Loucy (cell line): ENCODE data around the gene SDR42E2.

Experiments used
- H2AFZ ChIP-seq: fragments of 200-600 bp; sonication (generic); 2 replicates; pipeline ENCODE4 v1.6.0; 2016; ENCODE audit warnings: antibody characterized with exemption, mild to moderate bottlenecking, low read length, moderate library complexity
- H3F3A ChIP-seq: fragments of 200-600 bp; 2 replicates; pipeline ENCODE4 v1.6.0; 2016; ENCODE audit warnings: antibody characterized with exemption, low read depth, mild to moderate bottlenecking
- H3K27me3 ChIP-seq: fragments of 200-600 bp; sonication (generic); 2 replicates; pipeline ENCODE4 v1.6.1; 2014; ENCODE audit warnings: low read length, mild to moderate bottlenecking; ENCODE audit not compliant: insufficient read depth, poor library complexity, severe bottlenecking
- H3K36me3 ChIP-seq: fragments of 200-600 bp; sonication (generic); 2 replicates; pipeline ENCODE4 v1.6.1; 2016; ENCODE audit warnings: low read length; ENCODE audit not compliant: insufficient read depth
- H3K4me1 ChIP-seq: fragments of 200-600 bp; sonication (generic); 2 replicates; pipeline ENCODE4 v1.5.1; 2014; ENCODE audit warnings: low read length, mild to moderate bottlenecking; ENCODE audit not compliant: insufficient read depth, poor library complexity, severe bottlenecking
- H3K4me2 ChIP-seq: fragments of 200-600 bp; sonication (generic); 2 replicates; pipeline ENCODE4 v1.6.0; 2014; ENCODE audit warnings: antibody characterized with exemption, low read length, low read depth, mild to moderate bottlenecking; ENCODE audit not compliant: poor library complexity, severe bottlenecking
- H3K4me3 ChIP-seq: fragments of 200-600 bp; sonication (generic); 2 replicates; pipeline ENCODE4 v1.5.1; 2014; ENCODE audit warnings: low read length, mild to moderate bottlenecking, mixed read lengths; ENCODE audit not compliant: poor library complexity, severe bottlenecking
- H3K79me2 ChIP-seq: fragments of 200-600 bp; sonication (generic); 2 replicates; pipeline ENCODE4 v1.6.1; 2014; ENCODE audit warnings: low read length; ENCODE audit not compliant: insufficient read depth
- H3K9ac ChIP-seq: fragments of 200-600 bp; sonication (generic); 2 replicates; pipeline ENCODE4 v1.6.0; 2014; ENCODE audit warnings: mild to moderate bottlenecking, low read depth, low read length, moderate library complexity; ENCODE audit not compliant: poor library complexity, severe bottlenecking
- H3K9me2 ChIP-seq: fragments of 200-600 bp; sonication (generic); replicated peaks from 2 replicates; pipeline ENCODE4 v1.6.1; 2016; ENCODE audit warnings: low read depth, low read length, mixed read lengths
- H3K9me3 ChIP-seq: fragments of 200-600 bp; sonication (generic); 2 replicates; pipeline ENCODE4 v1.6.1; 2014; ENCODE audit warnings: mild to moderate bottlenecking, antibody characterized with exemption, low read length, low read depth; ENCODE audit not compliant: insufficient read depth
- H4K20me1 ChIP-seq: fragments of 200-600 bp; sonication (generic); 2 replicates; pipeline ENCODE4 v1.6.0; 2014; ENCODE audit warnings: antibody characterized with exemption, low read length, mild to moderate bottlenecking; ENCODE audit not compliant: insufficient read depth, poor library complexity, severe bottlenecking
- EZH2phosphoT487 ChIP-seq: fragments of 200-600 bp; IDR thresholded peaks from 2 replicates; pipeline ENCODE4 v1.6.1; 2018; ENCODE audit warnings: antibody characterized with exemption, mild to moderate bottlenecking, moderate library complexity, borderline replicate concordance
- TF ChIP-seq, protein P1 (sequence below): fragments of 200-600 bp; sonication (generic); conservative IDR thresholded peaks from 2 replicates; pipeline ENCODE4 v1.5.1; 2014; ENCODE audit warnings: mild to moderate bottlenecking, antibody characterized with exemption, low read length

SDR42E2 gene

DNA sequence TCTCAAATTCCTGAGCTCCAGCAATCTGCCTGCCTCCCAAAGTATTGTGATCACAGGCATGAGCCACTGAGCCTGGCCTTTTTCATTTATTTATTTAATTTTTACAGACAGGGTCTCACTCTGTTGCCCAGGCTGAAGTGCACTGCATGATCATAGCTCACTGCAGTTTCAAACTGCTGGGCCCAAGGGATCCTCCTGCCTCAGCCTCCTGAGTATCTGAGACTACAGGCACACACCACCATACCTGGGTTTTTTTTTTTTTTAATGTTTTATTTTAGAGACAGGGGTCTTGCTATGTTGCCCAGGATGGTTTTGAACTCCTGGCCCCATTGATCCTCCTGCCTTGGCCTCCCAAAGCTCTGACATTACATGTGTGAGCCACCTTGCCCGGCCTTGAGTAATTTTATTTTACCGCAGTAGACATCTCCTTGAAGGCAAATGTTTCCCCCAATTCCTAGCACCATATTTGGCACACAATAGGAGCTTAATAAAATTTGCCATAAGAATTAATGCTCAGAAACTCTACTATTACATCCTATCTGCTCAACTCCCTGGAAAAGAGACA is 41.9 kb downstream of the SDR42E2 start:
- Histone ChIP-seq H4K20me1 (peaks cover 17% of the 10 kb centered on the region), H3F3A (no peaks in the 10 kb centered on the region), H3K9ac (no peak overlapping the region), H3K4me3 (no peak overlapping the region), H3K4me2 (no peak overlapping the region), H3K4me1 (peaks cover 27% of the 10 kb centered on the region), H2AFZ (no peak overlapping the region), H3K79me2 (peaks cover 28% of the 10 kb centered on the region), H3K27me3 (no peaks in the 10 kb centered on the region), H3K9me2 (no peaks in the 10 kb centered on the region), H3K36me3 (no peaks in the 10 kb centered on the region), H3K9me3 (0 out of 2 replicates have a peak, but pooled peaks cover 3% of the 10 kb centered on the region)
- no peak for TF ChIP-seq EZH2phosphoT487
- TF ChIP-seq, protein P1, sequence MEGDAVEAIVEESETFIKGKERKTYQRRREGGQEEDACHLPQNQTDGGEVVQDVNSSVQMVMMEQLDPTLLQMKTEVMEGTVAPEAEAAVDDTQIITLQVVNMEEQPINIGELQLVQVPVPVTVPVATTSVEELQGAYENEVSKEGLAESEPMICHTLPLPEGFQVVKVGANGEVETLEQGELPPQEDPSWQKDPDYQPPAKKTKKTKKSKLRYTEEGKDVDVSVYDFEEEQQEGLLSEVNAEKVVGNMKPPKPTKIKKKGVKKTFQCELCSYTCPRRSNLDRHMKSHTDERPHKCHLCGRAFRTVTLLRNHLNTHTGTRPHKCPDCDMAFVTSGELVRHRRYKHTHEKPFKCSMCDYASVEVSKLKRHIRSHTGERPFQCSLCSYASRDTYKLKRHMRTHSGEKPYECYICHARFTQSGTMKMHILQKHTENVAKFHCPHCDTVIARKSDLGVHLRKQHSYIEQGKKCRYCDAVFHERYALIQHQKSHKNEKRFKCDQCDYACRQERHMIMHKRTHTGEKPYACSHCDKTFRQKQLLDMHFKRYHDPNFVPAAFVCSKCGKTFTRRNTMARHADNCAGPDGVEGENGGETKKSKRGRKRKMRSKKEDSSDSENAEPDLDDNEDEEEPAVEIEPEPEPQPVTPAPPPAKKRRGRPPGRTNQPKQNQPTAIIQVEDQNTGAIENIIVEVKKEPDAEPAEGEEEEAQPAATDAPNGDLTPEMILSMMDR = no peak

- Histone ChIP-seq H3K4me3 (peak overlapping the region; percentile 98), H3K4me1 (peaks cover 42% of the 10 kb centered on the region), H3K27me3 (no peaks in the 10 kb centered on the region), H3K9me2 (no peaks in the 10 kb centered on the region), H3F3A (no peaks in the 10 kb centered on the region), H3K36me3 (no peaks in the 10 kb centered on the region), H3K79me2 (peaks cover 43% of the 10 kb centered on the region), H3K4me2 (peak overlapping the region; percentile 78), H3K9me3 (0 out of 2 replicates have a peak, but pooled peaks cover 3% of the 10 kb centered on the region), H2AFZ (peak overlapping the region; percentile 99), H3K9ac (peak overlapping the region; percentile 92), H4K20me1 (peaks cover 24% of the 10 kb centered on the region)
- TF ChIP-seq, protein P1 = no peak
- no peak for TF ChIP-seq EZH2phosphoT487
These were observed 43.3 kb downstream of the SDR42E2 start for GRCh38 chr16:22205577-22206012.

DNA sequence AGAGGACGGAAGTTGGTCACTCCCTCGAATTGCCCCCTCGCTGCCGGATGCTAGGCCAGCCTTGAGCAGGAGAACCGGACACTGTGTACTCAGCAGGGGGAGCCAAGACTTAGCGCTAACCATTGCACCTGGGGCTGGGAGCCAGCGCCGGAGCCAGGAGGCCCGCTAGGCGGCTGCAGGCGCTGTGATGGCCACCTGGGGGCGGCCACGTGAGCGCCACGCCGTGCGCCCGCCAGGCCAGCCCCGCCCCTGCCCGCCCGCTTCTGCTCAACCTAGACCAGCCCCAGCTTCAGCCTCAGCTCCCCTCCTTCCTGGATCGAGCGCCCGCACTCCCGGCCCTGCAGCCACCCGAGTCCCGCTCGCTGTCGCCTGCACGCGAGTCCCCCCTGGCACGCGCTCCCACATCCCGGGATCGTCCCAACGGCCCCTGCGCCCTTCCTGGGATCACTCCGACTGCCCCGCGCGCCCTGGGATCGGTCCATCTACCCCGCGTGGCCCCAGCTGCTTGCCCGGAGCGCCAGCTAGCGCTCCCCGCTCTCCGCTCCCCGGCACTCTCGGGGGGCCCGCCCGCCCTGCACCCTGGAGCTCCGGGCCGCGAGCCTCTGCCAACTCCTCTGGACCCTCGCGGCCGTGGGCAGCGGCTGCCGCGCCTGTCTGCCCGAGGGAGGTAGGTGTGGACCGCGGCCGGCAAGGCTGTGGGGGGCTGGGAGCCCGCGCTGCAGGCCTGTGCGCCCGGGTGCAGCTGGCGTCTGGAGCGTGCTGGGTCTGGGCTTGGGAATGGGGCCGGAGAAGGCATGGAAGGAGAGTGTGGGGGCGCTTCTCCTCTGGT is 43.9 kb downstream of the SDR42E2 start, which contains the start of gene EEF2K:
TSS of gene EEF2K (plus strand) at position 266 of the 829 bp plus-strand sequence. CDS start 19,452 bp downstream, outside the sequence.
- Histone ChIP-seq H3K9me2 (no peaks in the 10 kb centered on the region), H3K79me2 (peaks cover 49% of the 10 kb centered on the region), H4K20me1 (peaks cover 25% of the 10 kb centered on the region), H3F3A (no peaks in the 10 kb centered on the region), H3K4me1 (peaks cover 47% of the 10 kb centered on the region), H3K9me3 (0 out of 2 replicates have a peak, but pooled peaks cover 3% of the 10 kb centered on the region), H3K4me2 (peak within 1 kb of the TSS; percentile 79), H2AFZ (peak within 1 kb of the TSS; percentile 99), H3K4me3 (peak within 1 kb of the TSS; percentile 98), H3K36me3 (no peaks in the 10 kb centered on the region), H3K27me3 (no peaks in the 10 kb centered on the region), H3K9ac (peak within 1 kb of the TSS; percentile 92)
- TF ChIP-seq EZH2phosphoT487 = no peak
- TF ChIP-seq, protein P1 = peak; percentile 70
